HS-27A (cell line): Measurements from ENCODE around the gene OR2T29.
"Not testable (repeated sequence)": the region's sequence is repeated elsewhere in the genome, so short reads cannot be mapped to it uniquely, and the experiment has no call there.

Experiments
- DNase-seq: peaks from one replicate; pipeline ENCODE4 v3.0.0-alpha.2; 2012; ENCODE audit warnings: low read depth, missing footprints

OR2T29 gene

GRCh38 chr1:248562672-248563071 lies at the start of gene OR2T29:
Gene OR2T29 (minus strand): TSS chr1:248562772. CDS start chr1:248559491, 3,281 bp downstream.
- DNase-seq: not testable (repeated sequence)

- DNase-seq: no peak
Observed at GRCh38 chr1:248611883-248612414, 49.4 kb upstream of the OR2T29 start.

DNA sequence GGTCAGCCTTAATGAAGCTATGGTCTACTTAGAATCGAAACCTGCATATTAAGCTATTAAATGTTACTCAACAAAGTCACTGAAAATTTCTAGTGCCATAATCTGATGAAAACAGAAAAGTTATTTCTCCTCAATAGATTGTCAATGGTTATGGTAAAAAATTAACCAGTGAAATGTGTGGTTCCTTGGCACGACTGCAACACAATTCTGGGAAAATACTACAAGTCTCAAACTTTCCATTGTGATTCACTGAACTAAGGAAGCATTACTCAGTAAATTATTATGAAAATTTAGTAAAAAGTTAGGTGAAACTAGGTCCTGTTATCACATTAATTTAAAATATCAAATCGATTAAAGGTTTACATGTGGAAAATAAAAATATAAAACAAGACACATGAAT lies 47.7 kb upstream of the OR2T29 start:
- DNase-seq: no peak

GRCh38 chr1:248599396-248599795 lies 36.8 kb upstream of the OR2T29 start:
- no peak for DNase-seq

- DNase-seq: no peak
Observed at GRCh38 chr1:248597589-248597988, 35.0 kb upstream of the OR2T29 start, which contains the start of gene OR2T10. Gene OR2T10 (minus strand): TSS chr1:248597700. CDS start chr1:248593768, 3,932 bp downstream.

GRCh38 chr1:248596615-248597014 lies 34.0 kb upstream of the OR2T29 start:
- DNase-seq: no peak

GRCh38 chr1:248593226-248593625 lies 30.7 kb upstream of the OR2T29 start:
- DNase-seq: no peak

- no peak for DNase-seq
Observed at GRCh38 chr1:248592655-248593054, 30.1 kb upstream of the OR2T29 start.

- DNase-seq: no peak
Observed at GRCh38 chr1:248590055-248590454, 27.5 kb upstream of the OR2T29 start.

GRCh38 chr1:248589334-248589733 lies 26.8 kb upstream of the OR2T29 start:
- DNase-seq: no peak

- DNase-seq: no peak
Observed at GRCh38 chr1:248585266-248585665, 22.7 kb upstream of the OR2T29 start.

- no peak for DNase-seq
Observed at GRCh38 chr1:248576260-248576980, 13.8 kb upstream of the OR2T29 start.

GRCh38 chr1:248574657-248575056 lies 12.1 kb upstream of the OR2T29 start, which contains the start of gene OR2T34:
Gene OR2T34 (minus strand): TSS chr1:248574757. CDS start chr1:248574757, 0 bp downstream.
- DNase-seq: not testable (repeated sequence)

- DNase-seq: not testable (repeated sequence)
Observed at GRCh38 chr1:248573856-248574255, 11.3 kb upstream of the OR2T29 start.

GRCh38 chr1:248572049-248572448 lies 9.5 kb upstream of the OR2T29 start:
- not testable (repeated sequence) for DNase-seq

DNA sequence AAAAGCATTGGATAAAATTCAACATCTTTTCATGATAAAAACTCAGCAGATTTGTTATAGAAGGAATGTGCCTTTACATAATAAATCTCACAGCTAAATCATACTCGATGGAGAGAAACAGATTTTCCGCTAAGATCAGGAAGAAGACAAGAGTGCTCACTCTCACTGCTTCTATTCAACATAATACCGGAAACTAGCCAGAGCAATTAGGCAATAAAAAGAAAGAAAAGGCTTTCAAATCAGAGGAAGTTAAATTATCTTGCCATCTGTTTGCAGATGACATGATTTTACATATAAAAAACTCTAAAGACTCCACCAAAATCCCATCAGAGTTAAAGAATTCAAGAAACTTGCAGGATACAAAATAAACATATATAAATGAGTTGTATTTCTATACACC lies 8.2 kb upstream of the OR2T29 start:
- not testable (repeated sequence) for DNase-seq

GRCh38 chr1:248569049-248569448 lies 6.5 kb upstream of the OR2T29 start:
- DNase-seq: not testable (repeated sequence)

- not testable (repeated sequence) for DNase-seq
Observed at GRCh38 chr1:248565530-248566373, 3.2 kb upstream of the OR2T29 start.

GRCh38 chr1:248551027-248551426 lies 11.5 kb downstream of the OR2T29 start:
- DNase-seq: not testable (repeated sequence)

DNA sequence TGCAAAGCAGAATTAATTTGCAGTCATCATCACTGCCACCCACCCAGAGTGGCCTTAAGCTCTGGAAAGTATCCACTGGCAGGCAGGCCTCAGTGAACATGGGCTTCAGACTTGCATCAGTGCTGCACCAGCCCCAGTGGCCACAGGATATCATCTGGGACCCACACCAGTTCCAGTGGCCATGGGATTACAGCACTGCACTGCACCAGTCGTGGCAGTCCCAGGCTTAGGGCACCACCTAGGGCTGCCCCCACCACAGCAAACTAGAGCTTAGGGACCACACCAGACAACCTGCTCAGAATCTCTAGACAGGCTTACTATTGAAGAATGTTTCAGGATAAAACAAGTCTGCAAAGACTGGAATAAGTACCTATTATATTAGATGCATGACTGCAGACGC lies 15.2 kb downstream of the OR2T29 start:
- not testable (repeated sequence) for DNase-seq

- DNase-seq: not testable (repeated sequence)
Observed at GRCh38 chr1:248537449-248537848, 25.1 kb downstream of the OR2T29 start.

- no peak for DNase-seq
Observed at GRCh38 chr1:248521856-248522255, 40.7 kb downstream of the OR2T29 start.

- not testable (repeated sequence) for DNase-seq
Observed at GRCh38 chr1:248510217-248510616, 52.4 kb downstream of the OR2T29 start.
